ENCODE data around the gene GPD1. TPM values are rescaled to one million over a fixed set of nuclear protein-coding genes. Genes with fewer than 3 reads are reported as not detected.

GPD1 gene
- total RNA-seq, 1 donor from 2014 or later = 9.0 TPM

GRCh38 chr12:50057896-50058670, 45.7 kb upstream of the GPD1 start:
- H3K9me3 ChIP-seq (replicated peaks) = no peaks in the 10 kb centered on the region
- no peaks in the 10 kb centered on the region for H3K36me3 ChIP-seq
- peak overlapping the region; percentile 78 for H3K4me3 ChIP-seq
- H3K27ac ChIP-seq (replicated peaks) = no peak overlapping the region
- TF ChIP-seq, protein P1, sequence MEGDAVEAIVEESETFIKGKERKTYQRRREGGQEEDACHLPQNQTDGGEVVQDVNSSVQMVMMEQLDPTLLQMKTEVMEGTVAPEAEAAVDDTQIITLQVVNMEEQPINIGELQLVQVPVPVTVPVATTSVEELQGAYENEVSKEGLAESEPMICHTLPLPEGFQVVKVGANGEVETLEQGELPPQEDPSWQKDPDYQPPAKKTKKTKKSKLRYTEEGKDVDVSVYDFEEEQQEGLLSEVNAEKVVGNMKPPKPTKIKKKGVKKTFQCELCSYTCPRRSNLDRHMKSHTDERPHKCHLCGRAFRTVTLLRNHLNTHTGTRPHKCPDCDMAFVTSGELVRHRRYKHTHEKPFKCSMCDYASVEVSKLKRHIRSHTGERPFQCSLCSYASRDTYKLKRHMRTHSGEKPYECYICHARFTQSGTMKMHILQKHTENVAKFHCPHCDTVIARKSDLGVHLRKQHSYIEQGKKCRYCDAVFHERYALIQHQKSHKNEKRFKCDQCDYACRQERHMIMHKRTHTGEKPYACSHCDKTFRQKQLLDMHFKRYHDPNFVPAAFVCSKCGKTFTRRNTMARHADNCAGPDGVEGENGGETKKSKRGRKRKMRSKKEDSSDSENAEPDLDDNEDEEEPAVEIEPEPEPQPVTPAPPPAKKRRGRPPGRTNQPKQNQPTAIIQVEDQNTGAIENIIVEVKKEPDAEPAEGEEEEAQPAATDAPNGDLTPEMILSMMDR (IDR thresholded peaks at IDR 0.05; ENCODE audit: borderline replicate concordance) = no peak
- intact Hi-C loops (cut with micrococcal nuclease) = loop anchor here (5.0 to 10.0 kb wide), 2 partner anchors 91 to 193 kb away; no protein-coding TSS in a partner anchor
- no peak for DNase-seq
- H3K27me3 ChIP-seq (ENCODE audit: low read depth) = peaks cover 61% of the 10 kb centered on the region
- peaks cover 22% of the 10 kb centered on the region for H3K4me1 ChIP-seq

- no peaks in the 10 kb centered on the region for H3K36me3 ChIP-seq
- peaks cover 22% of the 10 kb centered on the region for H3K4me1 ChIP-seq
- H3K27me3 ChIP-seq (ENCODE audit: low read depth) = peaks cover 60% of the 10 kb centered on the region
- H3K9me3 ChIP-seq (replicated peaks) = no peaks in the 10 kb centered on the region
- no peak overlapping the region for H3K27ac ChIP-seq (replicated peaks)
- H3K4me3 ChIP-seq = no peak overlapping the region
- TF ChIP-seq, protein P1 (IDR thresholded peaks at IDR 0.05; ENCODE audit: borderline replicate concordance) = no peak
- no peak for DNase-seq
- intact Hi-C loops (cut with micrococcal nuclease) = loop anchor here (5.0 to 10.0 kb wide), 2 partner anchors 92 to 194 kb away; no protein-coding TSS in a partner anchor
Observed at GRCh38 chr12:50058743-50059312, 45.0 kb upstream of the GPD1 start.

GRCh38 chr12:50059440-50060119, 44.2 kb upstream of the GPD1 start:
- intact Hi-C loops (cut with micrococcal nuclease) = loop anchor here (5.0 to 10.0 kb wide), 2 partner anchors 92 to 195 kb away; no protein-coding TSS in a partner anchor
- TF ChIP-seq, protein P1 (IDR thresholded peaks at IDR 0.05; ENCODE audit: borderline replicate concordance) = no peak
- Histone ChIP-seq H3K27ac (replicated peaks) (no peak overlapping the region), H3K4me3 (no peak overlapping the region), H3K27me3 (ENCODE audit: low read depth) (peaks cover 60% of the 10 kb centered on the region), H3K36me3 (no peaks in the 10 kb centered on the region), H3K4me1 (peaks cover 22% of the 10 kb centered on the region), H3K9me3 (replicated peaks) (no peaks in the 10 kb centered on the region)
- DNase-seq = no peak

GRCh38 chr12:50060120-50060468, 43.7 kb upstream of the GPD1 start:
- Histone ChIP-seq H3K9me3 (replicated peaks) (no peaks in the 10 kb centered on the region), H3K27me3 (ENCODE audit: low read depth) (peaks cover 55% of the 10 kb centered on the region), H3K36me3 (no peaks in the 10 kb centered on the region), H3K4me1 (peaks cover 22% of the 10 kb centered on the region), H3K4me3 (no peak overlapping the region), H3K27ac (replicated peaks) (no peak overlapping the region)
- TF ChIP-seq, protein P1 (IDR thresholded peaks at IDR 0.05; ENCODE audit: borderline replicate concordance) = no peak
- no peak for DNase-seq
- intact Hi-C loops (cut with micrococcal nuclease) = no loop called here

DNA sequence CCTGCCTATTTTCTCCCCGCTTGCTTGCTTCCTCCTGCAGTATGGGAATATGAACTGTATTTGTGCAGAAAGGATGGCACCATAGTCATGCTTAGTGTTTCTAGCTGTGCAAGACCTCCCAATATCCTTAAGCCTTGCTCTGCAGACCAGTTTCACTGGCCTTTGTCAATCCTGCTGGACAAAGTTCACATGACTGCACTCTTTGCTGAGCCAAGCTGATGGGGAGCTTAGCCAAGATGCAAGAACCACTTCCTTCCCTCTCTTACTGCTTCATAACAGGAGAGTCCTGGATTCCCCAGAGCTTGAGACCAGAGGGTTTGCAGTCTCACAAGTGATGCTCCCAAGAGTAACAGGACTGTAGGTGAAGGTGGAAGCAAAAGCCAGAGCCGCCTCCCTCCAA, 42.6 kb upstream of the GPD1 start:
- peaks cover 44% of the 10 kb centered on the region for H3K27me3 ChIP-seq (ENCODE audit: low read depth)
- H3K4me1 ChIP-seq = peaks cover 19% of the 10 kb centered on the region
- intact Hi-C loops (cut with micrococcal nuclease) = no loop called here
- no peak for DNase-seq
- no peaks in the 10 kb centered on the region for H3K9me3 ChIP-seq (replicated peaks)
- H3K36me3 ChIP-seq = no peaks in the 10 kb centered on the region
- no peak overlapping the region for H3K27ac ChIP-seq (replicated peaks)
- no peak overlapping the region for H3K4me3 ChIP-seq
- TF ChIP-seq, protein P1 (IDR thresholded peaks at IDR 0.05; ENCODE audit: borderline replicate concordance) = no peak
